Measurements from ENCODE around the gene PHRF1.

PHRF1 gene

DNA sequence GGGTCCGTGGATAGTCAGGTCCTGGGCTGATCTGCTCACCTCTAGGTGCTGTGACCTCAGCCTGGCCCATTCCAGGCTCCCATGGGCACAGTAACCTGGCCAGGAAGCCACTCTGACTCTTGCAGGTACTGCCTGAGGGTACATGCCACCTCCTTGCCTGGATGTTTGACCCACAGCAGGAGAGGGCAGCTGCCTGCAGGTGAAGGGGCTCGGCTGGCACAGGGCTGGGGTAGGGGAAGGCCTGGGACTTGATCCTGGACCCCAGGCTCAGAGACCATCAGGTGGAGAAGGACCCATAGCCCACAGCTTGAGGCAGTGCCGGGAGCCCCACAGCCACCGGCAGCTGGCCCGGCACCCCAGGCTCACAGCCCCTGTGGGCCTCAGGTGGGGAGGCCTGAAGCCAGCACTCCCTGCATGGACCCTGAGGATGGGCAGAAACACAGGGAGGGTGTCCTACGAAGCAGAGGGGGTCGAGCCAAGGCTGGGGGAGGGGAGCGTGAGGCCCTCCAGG, 36.2 kb upstream of the PHRF1 start:
- DNase-seq = no peak

DNA sequence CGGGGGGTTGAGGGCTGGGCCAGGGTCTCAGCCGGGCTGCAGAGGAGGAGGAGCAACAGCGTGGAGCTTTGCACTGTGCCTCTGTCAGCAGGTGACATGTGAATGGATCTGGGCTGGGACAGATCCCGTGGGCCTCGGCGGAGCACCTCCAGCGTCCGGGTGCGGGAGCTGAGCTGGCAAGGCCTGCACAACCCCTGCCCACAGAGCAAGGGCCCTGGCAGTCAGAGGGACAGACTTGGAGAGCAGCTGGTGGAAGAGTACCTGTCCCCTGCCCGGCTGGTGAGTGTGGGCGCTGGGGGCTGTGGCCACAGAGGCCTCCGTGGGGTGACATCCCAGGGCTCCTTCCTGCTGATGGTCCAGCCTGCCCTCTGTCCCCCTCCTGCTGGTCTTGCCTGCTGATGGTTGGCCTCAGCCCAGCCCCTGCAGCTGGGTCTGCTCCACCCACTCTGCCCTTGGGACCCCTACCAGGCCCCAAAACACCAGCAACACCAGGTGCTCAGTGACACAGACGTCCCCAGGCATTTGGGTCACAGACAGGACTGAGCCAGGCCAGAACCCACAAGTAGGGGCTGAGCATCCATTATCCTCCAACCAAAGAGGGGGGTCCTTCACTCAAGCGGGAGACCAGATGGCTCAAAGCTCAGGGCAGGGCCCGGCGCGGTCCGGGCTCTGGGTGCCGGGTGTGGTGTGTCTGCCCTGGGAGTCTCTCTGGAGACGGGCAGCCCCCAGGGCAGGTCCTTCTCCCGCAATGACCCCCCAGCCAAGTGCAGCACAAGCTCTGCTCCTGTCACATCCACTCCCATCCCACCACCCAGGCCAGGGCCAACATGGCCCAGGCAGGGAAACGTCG, 35.5 kb upstream of the PHRF1 start:
- DNase-seq = no peak

DNA sequence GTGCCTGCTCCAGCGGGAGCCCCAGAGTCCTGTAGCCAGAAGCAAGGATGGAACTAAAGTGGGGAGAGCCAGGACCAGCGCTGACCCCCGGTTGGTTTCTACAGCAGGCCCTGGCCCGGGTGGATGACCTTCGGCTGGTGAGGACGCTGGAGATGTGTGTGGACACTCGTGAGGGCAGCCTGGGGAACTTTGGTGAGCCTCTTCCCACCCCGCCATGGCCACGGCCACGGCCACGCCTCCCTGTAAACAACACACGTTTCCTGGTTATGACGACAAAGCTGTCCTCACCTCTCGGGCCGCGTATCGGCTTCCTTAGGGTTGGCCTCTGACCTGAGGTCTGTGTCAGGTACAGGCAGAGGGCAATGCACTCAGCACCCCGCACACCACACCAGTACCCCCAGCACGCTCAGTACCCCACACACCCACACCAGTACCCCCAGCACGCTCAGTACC, 34.8 kb upstream of the PHRF1 start:
- DNase-seq = no peak

DNA sequence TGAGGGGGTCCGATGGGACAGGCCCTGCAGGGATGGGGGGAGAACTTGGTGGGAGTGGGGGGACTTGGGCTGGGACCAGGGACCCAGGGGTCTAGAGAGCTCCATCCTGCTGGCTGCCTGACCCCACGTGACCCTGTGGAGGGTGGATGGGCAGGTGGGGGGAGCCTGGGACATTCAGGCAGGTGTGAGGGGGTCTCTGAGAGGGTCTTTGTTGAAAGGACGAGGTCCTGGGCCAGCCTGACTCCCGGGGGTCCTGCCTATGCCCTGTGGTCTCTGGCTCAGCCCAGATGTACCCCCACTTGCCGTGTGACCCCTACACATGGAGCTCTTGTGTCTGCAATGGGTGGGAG, 31.5 kb upstream of the PHRF1 start:
- no peak for DNase-seq

DNA sequence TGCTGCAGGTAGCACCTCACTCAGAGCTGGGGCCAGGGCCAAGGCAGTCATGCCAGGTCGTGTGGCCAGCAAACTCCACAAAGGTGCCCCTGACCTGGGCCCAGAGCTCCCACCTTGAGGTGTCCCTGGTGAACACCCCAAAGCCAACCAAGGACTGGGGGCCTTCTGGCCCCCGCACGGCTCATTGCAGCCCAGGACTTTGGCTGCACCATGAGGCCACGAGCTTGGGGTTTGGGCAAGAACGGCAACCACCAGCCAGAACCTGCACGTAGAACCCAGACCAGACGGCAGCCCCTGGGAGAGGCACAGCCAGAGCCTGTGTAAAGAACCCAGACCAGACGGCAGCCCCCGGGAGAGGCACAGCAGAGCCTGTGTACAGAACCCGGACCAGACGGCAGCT, 31.1 kb upstream of the PHRF1 start:
- no peak for DNase-seq

DNA sequence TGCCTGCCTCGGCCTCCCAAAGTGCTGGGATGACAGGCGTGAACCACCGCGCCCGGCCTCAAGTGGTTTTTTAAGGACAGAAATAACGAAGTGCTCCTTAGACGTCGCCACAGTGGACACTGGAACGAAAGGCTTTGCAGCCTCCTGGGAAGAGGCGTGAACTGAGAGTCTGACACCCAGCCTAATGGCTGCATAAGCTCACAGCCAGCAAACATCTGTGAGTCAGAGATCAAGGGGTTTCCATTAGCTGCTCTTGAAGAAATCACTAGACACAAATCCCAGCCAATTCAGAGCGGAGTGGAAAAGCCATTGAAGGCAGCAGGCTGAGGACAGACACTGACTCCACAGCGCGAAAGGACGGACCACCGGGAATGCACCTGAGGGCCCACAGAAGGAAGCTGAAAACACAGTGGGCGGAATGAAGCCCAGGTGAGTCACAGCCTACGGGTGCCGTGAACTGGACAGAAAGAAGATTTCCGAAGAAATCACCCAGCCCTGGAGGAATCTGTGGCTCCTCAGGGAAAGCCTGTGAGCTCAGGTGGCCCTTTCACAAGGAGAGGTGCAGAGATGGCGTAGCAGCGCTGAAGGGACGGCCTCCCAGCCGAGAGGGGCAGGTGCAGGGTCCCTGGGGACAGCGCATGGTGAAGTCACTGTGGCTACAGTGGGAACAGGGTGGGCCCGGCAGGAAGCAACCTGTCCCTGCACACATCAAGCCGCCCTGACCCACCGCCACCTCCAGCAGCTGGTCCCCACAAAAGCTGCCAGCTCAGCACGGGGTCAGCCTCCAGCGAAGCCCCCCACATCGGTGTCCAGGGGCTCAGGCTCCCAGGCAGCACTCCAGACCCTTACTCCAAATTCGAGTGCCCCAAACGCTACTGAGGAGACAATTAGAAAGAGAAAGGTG, 27.3 kb upstream of the PHRF1 start:
- no peak for DNase-seq

DNA sequence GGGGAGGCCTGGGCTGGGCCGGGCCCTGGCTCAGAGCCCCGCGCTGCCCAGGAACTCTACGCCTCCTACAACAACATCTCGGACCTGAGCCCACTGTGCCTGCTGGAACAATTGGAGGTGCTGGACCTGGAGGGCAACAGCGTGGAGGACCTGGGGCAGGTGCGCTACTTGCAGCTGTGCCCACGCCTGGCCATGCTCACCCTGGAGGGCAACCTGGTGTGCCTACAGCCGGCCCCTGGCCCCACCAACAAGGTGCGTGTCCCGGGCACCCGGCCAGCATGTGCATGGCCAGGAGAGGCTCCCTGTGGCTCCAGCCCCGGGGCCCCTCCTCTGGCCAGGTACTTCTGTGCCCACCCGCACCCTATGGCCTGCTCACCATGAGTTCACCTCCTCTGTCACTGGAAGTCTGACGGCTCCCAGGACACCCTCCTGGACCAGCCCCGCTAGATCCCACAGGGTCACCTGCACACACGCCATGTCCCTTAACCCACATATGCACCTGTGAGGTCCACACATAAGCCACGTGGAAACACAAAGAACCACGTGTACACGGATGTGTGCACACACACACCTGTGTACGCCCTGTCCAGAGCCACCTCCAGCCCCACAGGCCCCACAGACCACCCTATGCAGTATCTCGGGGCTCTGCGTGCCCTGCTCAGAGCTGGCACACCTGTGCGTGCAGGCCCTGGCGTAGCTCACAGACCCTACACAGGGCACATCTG, 26.1 kb upstream of the PHRF1 start:
- DNase-seq = no peak

DNA sequence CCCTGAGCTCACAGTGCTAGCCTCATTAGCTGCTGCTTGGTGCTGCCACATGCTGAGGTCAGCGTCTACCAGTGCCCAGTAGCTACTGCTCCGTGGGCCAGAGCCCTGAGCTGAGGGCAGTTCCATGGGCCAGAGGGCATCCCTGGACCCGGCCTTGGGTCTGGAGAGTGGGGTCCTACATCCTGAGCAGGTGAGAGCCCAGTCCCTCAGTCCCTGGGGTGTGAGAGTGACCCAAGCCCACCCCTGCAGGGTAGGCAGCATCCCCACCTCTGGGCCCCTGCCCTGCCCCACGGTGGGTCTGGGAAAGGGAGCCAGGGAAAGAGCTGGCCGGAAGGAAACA, 25.6 kb upstream of the PHRF1 start:
- DNase-seq = no peak

DNA sequence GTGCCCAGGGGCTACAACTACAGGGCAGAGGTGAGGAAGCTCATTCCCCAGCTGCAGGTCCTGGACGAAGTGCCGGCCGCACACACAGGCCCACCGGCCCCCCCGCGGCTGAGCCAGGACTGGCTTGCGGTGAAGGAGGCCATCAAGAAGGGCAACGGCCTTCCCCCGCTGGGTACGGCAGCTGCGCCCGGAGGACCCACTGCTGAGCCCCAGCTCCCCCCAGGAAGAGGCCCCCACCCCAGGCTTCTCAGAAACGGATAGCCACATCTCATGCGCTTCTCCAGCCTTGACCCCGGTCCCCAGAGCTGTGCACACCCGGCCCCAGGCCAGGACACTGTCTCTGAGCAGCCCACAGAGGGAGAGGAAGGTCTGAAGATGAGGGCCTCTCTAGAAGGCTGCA, 25.1 kb upstream of the PHRF1 start:
- DNase-seq = no peak

DNA sequence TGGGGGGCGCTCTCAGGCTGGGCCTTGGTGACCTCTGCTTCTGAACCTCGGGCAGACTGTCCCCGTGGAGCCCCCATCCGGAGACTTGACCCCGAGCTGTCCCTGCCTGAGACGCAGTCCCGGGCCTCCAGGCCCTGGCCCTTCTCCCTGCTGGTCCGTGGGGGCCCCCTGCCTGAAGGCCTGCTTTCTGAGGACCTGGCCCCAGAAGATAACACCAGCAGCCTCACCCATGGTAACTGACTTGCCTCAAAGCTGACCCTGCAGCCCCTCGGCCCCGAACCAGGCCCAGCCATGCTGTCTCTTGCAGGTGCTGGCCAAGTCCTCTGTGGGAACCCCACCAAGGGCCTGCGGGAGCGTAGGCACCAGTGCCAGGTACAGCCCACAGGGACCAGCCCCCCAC, 24.7 kb upstream of the PHRF1 start:
- no peak for DNase-seq

DNA sequence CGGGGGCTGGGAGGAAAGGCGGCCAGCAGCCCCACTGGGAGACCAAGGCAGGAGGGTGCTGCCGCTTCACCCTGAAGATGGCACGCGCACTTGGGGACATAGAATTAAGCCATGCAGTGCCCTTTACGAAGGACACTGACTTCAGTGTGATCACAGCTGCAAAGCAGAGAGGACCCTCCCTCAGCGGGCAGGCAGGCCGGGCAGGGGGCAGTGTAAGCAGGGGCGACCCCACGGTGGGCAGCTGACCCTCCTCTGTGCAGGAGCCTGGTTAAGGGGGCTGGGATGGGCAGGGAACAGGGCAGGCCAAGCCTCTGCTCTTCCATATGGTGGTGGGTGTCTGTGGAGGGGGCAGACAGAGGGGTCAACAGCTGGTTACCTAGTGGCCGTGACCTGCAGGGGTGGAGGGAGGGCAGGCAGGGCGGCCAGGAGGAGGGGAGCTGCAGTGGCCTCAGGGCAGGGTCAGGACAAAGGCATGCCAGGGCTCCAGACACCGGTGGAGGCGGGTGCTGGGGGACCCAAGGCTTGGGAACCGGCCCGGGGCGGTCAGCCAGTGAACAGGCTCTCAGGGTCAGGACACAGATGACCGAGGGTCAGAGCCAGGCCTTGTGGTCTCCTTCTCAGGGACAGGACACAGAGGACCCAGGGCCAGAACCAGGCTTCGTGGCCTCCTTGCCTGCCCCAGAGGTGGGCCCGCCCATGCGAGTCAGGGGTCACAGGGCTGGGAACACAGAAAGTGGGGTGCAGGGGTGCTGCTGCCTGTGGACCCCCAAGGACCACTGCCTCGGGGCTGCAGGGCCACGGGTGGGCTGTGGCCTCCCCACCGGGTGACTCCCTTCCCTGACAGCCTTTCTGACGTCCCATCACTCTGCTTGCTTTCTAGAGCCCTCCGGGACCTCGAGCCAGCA, 22.9 kb upstream of the PHRF1 start:
- no peak for DNase-seq

DNA sequence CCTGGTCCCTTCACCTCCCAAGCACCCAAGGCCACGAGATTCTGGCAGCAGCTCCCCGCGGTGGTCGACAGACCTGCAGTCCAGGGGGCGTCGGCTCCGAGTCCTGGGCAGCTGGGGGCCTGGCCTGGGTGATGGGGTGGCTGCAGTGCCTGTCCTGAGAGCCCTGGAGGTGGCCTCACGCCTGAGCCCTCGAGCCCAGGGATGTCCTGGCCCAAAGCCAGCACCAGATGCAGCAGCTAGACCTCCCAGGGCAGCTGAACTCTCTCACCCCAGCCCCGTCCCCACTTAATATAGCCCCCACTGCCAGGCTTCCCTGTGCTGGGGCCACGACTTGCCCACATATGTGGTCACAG, 22.3 kb upstream of the PHRF1 start:
- no peak for DNase-seq

DNA sequence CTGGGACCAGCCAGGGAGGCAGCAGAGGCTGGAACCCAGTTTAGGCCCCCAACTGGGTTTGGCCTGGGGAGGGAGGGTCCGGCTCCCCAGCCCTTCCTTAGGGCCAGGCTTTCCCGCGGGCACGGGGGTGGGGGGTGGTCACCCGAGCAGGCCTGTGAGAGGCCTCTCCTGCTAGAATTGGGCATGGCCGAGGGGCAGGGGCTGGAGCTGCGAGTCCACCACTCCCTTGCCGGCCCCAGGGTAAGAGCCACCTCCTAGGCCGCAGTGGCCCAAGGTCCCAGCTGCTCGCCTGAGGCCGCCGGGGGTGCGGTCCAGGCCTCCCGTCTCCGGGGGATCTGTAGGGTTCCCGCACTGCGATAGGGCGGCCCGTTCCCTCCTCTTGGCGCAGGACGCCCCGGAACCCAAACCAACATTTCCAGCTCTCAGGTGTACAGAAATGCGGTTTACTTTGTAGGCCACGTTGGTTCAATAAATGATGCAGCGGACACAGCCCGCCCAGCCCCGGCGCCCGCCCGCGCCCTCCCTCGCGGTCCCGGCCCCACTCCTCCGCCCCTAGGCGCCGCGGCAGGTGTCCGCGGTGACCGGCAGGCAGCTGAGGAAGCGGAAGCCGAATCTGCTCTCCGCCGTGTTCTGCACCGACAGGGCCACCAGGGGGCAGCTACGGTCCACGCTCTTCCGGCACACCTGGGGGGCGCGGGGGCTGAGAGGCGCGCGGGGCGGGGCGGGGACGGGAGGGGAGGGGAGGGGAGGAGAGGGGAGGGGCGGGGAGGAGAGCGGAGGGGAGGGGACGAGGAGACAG, 21.6 kb upstream of the PHRF1 start:
- DNase-seq = peak; percentile 66

DNA sequence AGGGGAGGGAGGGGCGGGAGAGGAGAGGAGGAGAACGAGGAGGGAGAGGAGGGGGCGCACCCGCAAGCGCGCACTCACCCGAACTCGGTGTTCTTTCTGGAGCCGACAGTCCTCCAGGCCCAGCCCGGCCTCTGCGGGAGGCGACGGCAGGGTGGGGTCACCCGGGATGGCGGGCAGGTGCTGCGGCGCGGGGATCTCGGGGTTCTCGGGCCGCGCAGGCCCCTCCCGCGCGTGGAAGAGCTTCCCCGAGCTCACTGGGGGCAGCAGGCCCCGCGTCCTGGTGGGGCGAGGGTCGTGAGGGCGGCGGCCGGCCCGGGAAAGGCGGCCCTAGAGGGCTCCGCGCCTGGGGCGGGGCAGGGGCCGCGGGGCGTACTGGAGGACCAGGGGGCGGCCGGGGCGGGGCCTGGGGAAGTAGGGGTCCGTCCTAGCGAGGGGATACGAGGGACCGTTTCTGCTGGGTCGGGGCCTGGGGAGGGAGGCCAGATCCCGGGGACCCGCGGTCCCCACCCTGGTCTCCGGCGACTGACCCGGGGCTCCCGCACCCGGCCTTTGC, 21.0 kb upstream of the PHRF1 start:
- DNase-seq = peak; percentile 66

DNA sequence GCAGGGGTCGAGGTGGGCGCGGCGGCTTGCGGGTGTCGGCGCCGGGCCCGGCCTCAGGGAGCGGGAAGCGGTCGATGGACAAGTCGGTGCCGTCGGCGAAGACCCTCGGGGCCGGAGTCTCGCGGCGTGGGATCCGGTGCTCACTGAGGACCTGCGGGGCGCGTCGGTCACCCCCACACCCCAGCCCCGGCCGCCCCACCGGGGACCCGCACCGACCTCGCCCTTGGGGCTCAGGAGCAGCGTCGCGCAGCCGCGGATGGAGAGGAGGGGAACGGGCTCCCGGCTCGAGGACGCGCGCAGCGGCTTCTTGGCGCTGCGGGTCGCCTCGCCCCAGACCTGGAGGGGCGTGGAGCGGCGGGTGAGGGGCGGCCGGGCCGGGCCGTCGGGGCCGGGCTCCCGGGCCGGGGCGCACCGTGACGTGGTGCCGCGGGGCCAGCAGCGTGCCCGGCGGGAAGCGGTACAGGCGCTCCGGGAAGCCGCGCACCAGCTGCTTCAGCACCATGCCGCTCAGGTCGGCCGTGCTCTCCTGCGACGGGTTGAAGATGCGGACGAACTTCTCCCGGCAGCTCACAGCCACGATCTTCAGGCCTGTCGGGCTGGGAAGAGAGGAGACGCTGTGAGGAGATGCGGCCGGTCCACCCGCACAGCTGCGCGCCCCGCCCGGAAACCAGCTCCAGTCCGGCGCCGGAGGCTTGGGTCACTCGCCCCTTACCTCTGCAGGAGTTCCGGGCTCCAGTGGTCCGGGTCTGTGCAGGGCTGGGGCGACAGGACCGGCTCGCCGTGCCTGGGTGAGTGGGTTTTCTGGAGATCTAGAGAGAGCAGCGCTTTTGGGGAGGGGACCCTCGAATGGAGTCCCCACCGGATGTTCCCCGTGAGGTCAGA, 20.2 kb upstream of the PHRF1 start:
- DNase-seq = peak; percentile 46

DNA sequence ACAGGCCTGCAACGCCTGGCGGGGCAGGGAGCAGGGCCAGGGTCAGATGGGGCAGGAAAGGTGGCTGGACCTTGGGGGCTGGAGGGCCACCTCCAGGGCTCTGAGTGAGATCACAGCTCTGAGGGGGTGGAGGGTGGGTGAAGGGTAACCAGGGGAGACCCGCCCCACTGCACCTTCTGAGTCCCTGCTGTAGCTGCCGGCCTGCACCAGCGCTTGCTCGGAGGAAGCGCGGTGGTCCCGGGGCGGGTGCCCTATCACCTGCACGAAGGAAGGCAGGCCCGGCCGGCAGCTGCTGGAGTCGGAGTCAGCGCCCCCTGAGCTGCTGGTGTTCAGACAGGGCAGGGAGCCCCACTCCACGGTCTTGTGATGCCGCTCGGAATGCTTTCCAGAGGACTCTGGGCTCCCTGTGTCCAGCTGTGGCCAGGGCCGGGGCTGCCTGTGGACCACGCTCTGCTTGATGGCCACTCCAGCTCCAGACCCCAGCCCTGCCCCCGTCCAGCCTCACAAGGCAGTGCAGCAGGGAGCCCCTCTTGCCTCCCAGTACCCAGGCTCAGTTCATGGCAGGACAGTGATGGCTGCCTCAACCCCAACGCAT, 19.5 kb upstream of the PHRF1 start:
- DNase-seq = no peak

DNA sequence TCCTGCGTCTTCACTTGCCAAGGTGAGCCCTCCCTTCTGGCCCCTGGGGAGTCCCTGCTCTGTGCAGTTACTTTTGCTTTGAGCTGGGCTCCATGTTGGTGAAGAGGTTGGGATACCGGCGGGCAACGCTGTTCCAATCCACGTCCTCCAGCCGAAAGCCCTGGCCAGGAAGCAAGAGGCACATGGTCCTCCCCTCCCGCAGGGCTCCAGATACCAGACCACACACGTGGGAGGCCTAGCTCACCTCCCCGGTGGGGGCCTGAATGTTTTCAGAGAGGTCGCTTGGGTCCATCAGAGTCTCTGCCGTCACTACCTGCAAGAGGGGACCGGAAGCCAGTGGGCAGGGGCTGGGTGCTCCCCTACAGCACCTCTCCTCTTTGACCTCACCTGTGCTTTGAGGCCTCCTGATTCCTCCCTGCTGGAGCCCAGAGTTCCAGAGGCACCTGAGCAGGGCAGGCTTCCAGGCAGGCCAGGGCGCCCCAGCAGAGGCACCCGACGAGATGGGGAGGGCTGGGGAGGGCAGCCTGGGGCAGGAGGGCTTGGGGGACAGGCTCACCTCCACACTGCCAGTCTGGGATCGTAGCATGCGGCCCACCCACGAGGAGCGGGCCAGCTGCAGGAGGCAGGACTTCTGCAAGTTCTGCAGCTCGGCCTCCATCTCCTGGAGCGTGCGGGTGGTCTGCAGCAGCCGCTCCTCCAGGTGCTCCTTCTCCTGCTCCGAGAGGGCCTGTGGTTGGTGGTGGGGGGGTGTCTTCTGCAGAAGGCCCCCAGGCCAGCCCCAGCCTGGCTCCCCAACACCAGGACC, 18.7 kb upstream of the PHRF1 start:
- peak; percentile 3 for DNase-seq

DNA sequence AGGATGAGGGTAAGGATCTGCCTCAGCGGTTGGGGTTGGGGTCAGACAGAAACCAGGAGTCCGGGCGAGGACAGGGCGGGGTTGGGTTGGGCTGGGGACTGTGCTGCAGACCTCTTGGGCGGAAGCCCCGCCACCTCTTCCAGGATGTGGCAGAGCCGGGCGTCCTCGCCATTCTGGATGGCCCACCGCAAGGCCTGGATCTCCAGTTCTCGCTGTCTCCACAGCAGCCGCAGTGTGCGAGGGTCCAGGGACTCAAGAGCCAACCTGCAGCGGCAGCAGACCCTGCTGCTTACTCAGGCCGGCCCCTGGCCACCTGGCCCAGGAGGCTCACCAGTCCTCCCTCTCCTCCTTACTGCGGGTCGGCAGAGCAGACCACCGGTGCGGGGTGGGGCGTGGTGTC, 17.8 kb upstream of the PHRF1 start:
- DNase-seq = no peak
